Right atrium auricular region (tissue), 2 donors: ENCODE results near the gene ATP1B3. TPM values are rescaled to one million over a fixed set of nuclear protein-coding genes. Genes with fewer than 3 reads are reported as not detected.

Source experiments
- DNase-seq: peaks from one replicate; pipeline ENCODE4 v3.0.0-alpha.2; 2019; ENCODE audit warnings: low spot score
- H3K27ac ChIP-seq, 2 donors: fragments of 200-600 bp; sonication (generic); 1 replicate in 1 of 2; 2 replicates in 1 of 2; pipeline ENCODE4 v1.5.1; 2016 to 2019
- H3K27me3 ChIP-seq, 2 donors: fragments of 200-600 bp; sonication (generic); one replicate each; pipeline versions ENCODE4 v1.5.1 to v1.6.0; 2017 to 2019
- H3K36me3 ChIP-seq: fragments of 200-600 bp; sonication (generic); one replicate; pipeline ENCODE4 v1.5.1; 2016
- H3K4me1 ChIP-seq, 2 donors: fragments of 200-600 bp; sonication (generic); one replicate each; pipeline versions ENCODE4 v1.5.1 to v1.6.0; 2017 to 2019
- H3K4me3 ChIP-seq, 2 donors: fragments of 200-600 bp; sonication (generic); 1 replicate in 1 of 2; 2 replicates in 1 of 2; pipeline ENCODE4 v1.5.1; 2017 to 2019; ENCODE audit warnings: mild to moderate bottlenecking in 1 of 2, moderate library complexity in 1 of 2
- H3K9me3 ChIP-seq, 2 donors: fragments of 200-600 bp; sonication (generic); one replicate each; pipeline ENCODE4 v1.5.1; 2019
- total RNA-seq, 2 donors: library from RNA; depleted of rRNA; stranded (reverse); fragments of >200 nt; gene quantifications; one replicate each; pipeline ENCODE4 v1.1.0, GENCODE V29; 2016
- TF ChIP-seq, protein P1 (sequence below), 2 donors: fragments of 200-600 bp; sonication (generic); IDR thresholded peaks; one replicate each; pipeline ENCODE4 v1.5.1; 2019; ENCODE audit warnings: antibody characterized with exemption in 2 of 2

ATP1B3 gene
- total RNA-seq, 2 donors from 2014 or later: 33.7 to 44.7 TPM

DNA sequence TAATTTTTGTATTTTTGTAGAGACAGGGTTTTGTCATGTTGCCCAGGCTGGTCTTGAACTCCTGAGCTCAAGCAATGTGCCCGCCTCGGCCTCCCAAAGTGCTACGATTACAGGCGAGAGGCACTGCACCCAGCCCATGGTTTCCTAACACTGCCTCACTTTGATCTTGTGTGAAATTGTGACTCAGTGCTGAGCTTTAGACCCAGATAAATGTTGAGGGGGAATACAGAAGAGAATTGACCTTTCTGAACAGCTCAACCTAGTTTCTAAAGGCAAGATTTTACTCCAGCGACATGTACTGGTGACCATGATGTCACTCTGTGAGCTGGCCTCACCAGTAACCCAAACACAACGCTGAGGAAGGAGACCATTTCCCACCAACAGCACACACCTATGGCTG lies 73.5 kb downstream of the ATP1B3 start:
- TF ChIP-seq, protein P1, sequence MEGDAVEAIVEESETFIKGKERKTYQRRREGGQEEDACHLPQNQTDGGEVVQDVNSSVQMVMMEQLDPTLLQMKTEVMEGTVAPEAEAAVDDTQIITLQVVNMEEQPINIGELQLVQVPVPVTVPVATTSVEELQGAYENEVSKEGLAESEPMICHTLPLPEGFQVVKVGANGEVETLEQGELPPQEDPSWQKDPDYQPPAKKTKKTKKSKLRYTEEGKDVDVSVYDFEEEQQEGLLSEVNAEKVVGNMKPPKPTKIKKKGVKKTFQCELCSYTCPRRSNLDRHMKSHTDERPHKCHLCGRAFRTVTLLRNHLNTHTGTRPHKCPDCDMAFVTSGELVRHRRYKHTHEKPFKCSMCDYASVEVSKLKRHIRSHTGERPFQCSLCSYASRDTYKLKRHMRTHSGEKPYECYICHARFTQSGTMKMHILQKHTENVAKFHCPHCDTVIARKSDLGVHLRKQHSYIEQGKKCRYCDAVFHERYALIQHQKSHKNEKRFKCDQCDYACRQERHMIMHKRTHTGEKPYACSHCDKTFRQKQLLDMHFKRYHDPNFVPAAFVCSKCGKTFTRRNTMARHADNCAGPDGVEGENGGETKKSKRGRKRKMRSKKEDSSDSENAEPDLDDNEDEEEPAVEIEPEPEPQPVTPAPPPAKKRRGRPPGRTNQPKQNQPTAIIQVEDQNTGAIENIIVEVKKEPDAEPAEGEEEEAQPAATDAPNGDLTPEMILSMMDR (IDR thresholded peaks at IDR 0.05): no peak
- no peaks in the 10 kb centered on the region for H3K27me3 ChIP-seq
- no peak for DNase-seq
- no peak overlapping the region for H3K27ac ChIP-seq
- no peaks in the 10 kb centered on the region for H3K9me3 ChIP-seq
- H3K4me1 ChIP-seq: no peaks in the 10 kb centered on the region
- no peak overlapping the region for H3K4me3 ChIP-seq
- no peaks in the 10 kb centered on the region for H3K36me3 ChIP-seq

DNA sequence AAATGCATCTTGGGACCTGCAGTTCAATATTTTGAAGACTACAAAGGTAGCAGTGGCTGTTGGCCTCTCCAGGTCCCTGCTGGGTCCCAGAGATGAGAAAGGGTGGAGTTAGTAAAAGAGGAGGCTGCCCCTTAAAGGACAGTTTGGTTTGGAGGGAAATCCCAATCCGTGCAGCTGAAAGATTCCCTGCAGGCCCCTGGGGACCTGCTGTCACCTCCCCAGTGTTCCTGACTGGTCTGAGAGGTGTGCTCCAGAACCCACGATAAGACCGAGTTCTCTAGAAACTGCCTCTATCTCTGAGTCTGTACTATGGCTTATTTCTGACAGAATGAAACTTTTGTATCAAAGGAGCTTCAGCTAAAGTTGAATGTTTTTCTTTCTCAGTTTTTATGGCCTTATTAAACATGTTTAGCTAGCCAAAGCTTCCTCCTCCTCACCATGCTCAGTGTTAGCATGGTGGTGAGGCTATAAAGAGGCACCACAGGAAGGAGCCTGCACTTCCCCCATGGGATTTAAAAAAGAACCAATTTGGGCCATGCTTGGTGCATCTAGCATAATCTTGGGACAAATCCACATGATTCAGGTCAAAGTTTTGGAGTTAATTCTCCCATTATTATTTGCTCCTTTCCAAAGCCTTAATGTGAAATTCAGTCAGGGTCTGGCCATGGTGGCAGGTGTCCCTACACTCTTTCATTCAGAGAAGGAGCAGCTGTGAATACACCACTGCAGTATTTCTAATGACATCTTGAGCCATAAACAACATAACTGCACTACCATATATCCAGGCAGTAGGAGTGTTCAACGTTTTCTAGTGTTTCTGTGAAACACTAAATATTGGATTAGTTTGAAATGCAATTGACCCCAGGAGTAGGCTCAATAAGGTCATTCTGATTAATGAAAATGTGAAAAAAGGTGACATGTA lies 74.4 kb downstream of the ATP1B3 start:
- no peak for DNase-seq
- Histone ChIP-seq H3K27ac (no peak overlapping the region), H3K9me3 (no peaks in the 10 kb centered on the region), H3K36me3 (no peaks in the 10 kb centered on the region), H3K27me3 (no peaks in the 10 kb centered on the region), H3K4me1 (no peaks in the 10 kb centered on the region), H3K4me3 (no peak overlapping the region)
- TF ChIP-seq, protein P1 (IDR thresholded peaks at IDR 0.05): no peak

DNA sequence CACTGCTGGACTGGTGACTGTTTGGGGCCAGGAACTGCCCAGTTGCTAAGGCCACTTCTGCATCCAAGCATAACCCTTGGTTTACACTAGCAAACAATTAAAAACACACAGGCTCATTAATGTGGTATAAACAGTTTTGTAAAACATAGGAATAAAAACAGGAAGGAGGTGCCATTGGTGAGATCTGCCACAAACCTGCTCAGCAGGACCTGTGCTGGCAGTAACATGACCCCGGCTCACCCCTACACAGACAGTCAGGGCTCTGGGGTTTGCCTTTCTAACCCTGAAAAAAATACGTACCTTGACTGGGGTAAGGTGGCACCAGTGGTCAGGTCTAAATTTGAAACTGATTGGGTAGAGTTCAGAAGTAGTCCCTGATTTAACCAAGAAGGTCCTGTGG lies 76.2 kb downstream of the ATP1B3 start:
- no peaks in the 10 kb centered on the region for H3K27me3 ChIP-seq
- no peaks in the 10 kb centered on the region for H3K4me1 ChIP-seq
- no peaks in the 10 kb centered on the region for H3K36me3 ChIP-seq
- no peak overlapping the region for H3K4me3 ChIP-seq
- no peaks in the 10 kb centered on the region for H3K9me3 ChIP-seq
- DNase-seq: no peak
- TF ChIP-seq, protein P1 (IDR thresholded peaks at IDR 0.05): no peak
- no peak overlapping the region for H3K27ac ChIP-seq

DNA sequence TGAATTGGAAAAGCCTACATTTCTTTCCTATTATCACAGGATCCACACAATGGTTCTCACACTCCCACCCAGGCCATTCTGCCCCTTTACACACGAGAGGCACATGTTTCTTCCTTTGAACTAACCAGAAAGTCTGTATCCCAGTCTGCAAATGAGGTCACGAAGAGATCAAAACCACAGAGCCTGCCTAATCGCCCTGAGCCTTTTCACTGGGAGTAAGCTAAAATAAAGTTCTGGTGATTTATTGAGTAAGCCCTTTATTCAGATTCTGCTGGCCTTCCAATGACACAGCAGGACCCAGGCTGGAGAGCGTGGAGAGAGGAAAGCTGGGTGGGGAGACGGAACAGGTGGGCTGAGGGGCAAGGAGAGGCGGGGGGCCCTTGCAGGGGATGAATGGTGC lies 78.7 kb downstream of the ATP1B3 start:
- no peak for DNase-seq
- Histone ChIP-seq H3K4me3 (no peak overlapping the region), H3K9me3 (no peaks in the 10 kb centered on the region), H3K27ac (no peak overlapping the region), H3K27me3 (no peaks in the 10 kb centered on the region), H3K36me3 (peaks cover 20% of the 10 kb centered on the region), H3K4me1 (no peaks in the 10 kb centered on the region)
- TF ChIP-seq, protein P1 (IDR thresholded peaks at IDR 0.05): no peak

DNA sequence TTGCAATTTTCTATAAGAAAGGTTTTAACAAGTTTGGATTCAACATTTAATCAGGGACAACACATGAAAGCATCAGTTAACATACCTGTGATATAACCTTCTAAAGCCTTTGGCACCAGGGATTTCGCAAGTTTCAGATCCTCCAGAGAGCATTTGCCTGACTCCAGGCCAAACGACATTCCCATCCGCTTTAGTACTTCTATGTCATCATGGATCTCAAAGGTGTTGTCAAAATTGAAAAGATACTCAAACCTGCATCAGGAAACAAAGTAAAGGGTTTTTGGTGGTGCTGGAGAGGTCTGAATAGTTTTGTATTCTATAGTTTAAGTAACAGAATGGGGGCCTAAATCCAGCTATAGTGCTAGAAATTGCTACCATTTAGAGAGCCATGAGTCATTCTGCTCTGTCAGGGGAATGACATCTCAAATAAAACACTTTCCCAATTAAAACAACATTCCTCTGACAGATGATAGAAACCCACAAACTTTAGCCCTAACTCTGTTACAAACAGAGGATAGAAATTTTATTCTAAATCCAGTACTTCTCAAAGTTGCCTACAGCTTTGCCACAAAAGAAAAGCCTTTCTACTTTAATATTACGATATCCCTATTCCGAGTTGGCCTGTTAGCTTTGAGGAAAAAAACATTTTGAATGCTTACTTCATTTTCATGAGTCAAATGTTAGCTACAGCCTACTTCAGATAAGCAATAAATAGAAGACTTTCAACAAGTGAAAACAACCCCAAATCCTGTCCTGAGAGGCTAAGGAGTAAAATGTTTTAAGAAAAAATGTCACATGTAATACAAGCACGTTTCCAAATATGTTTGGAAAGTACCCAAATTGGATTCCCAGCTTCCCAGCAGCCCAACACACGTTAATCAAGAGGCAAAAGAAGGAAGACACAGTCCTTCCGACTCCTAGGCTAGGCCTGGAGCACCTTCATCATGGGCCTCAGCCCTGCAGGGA lies 83.4 kb downstream of the ATP1B3 start:
- H3K4me1 ChIP-seq: no peaks in the 10 kb centered on the region
- no peak overlapping the region for H3K4me3 ChIP-seq
- TF ChIP-seq, protein P1 (IDR thresholded peaks at IDR 0.05): no peak

More for the DNA sequence above, 83.4 kb downstream of the ATP1B3 start:
- H3K36me3 ChIP-seq: peaks cover 25% of the 10 kb centered on the region
- peak; percentile 46 for DNase-seq
- no peaks in the 10 kb centered on the region for H3K9me3 ChIP-seq
- H3K27ac ChIP-seq: peak overlapping the region; percentile 37 to 68
- H3K27me3 ChIP-seq: no peaks in the 10 kb centered on the region
